Effector memory CD8-positive, alpha-beta T cell (primary cell): ENCODE measurements around the gene RNASET2.
"Not testable (repeated sequence)": the region's sequence is repeated elsewhere in the genome, so short reads cannot be mapped to it uniquely, and the experiment has no call there.

Experiments used
- ATAC-seq: fragments of 150-1000 bp; cut with Tn5 transposase; replicated peaks from 2 replicates; pipeline ENCODE4 v1.10.0; 2021; ENCODE audit warnings: mild to moderate bottlenecking, moderate library complexity
- DNase-seq, 3 experiments: peaks; one replicate each; pipeline ENCODE4 v3.0.0; 2021
- H3K27ac Mint-ChIP-seq, 2 donors: one replicate each; pipeline ENCODE4 v1.8.0; 2022; ENCODE audit warnings: mild to moderate bottlenecking in 2 of 2, mixed read lengths in 2 of 2, moderate library complexity in 2 of 2
- H3K27me3 Mint-ChIP-seq, 2 donors: one replicate each; pipeline ENCODE4 v1.8.0; 2022; ENCODE audit warnings: mixed read lengths in 2 of 2
- H3K36me3 Mint-ChIP-seq: one replicate; pipeline ENCODE4 v1.8.0; 2022; ENCODE audit warnings: mild to moderate bottlenecking, moderate library complexity, mixed read lengths; ENCODE audit not compliant: insufficient read depth
- H3K4me1 Mint-ChIP-seq, 2 donors: one replicate each; pipeline ENCODE4 v1.8.0; 2022; ENCODE audit warnings: low read depth in 2 of 2, mixed read lengths in 2 of 2
- H3K4me3 Mint-ChIP-seq, 2 donors: one replicate each; pipeline ENCODE4 v1.8.0; 2022; ENCODE audit warnings: mild to moderate bottlenecking in 2 of 2, mixed read lengths in 2 of 2, moderate library complexity in 2 of 2
- H3K9me3 Mint-ChIP-seq, 2 donors: one replicate each; pipeline ENCODE4 v1.8.0; 2022; ENCODE audit warnings: mixed read lengths in 2 of 2

Gene RNASET2

DNA sequence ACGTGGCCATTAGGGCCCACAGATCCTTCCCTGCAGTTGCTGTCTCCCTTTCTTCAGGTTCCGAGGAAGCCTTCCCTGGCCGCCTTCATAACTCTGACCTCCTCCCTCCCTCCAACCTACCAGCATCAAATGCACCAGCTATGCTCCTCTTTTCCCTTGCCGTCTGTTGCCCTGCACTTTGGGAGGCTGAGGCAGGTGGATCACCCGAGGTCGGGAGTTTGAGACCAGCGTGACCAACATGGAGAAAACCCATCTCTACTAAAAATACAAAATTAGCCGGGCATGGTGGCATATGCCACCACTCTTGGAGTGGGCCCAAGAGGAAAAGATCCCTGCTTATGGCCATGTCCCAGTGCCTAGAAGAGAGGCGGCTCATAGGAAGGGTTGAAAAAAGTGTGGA, 31.8 kb downstream of the RNASET2 start:
- ATAC-seq = no peak
- Mint-ChIP-seq H3K27me3 (no peaks in the 10 kb centered on the region), H3K36me3 (peaks cover 23% of the 10 kb centered on the region), H3K4me1 (peaks cover 0 to 1% of the 10 kb centered on the region in 2 donors), H3K27ac (peak overlapping the region in 1 of 2 donors; percentile 67), H3K4me3 (no peak overlapping the region), H3K9me3 (no peaks in the 10 kb centered on the region)
- no peak for DNase-seq

DNA sequence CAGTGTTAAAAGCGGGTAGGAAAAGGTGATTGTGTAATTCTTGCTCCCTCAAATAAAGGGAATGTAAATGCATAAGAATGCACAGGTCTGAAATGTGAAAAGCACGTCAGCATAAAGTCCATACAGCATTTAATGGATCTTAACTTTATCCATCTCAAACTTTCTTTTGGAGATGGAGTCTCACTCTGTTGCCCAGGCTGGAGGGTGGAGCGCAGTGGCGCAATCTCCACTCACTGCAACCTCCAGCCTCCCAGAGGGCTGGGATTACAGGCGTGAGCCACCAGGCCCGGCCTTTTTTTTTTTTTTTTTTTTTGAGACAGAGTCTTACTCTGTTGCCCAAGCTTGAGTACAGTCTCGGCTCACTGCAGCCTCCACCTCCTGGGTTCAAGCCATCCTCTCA, 33.4 kb downstream of the RNASET2 start:
- Mint-ChIP-seq H3K4me3 (no peak overlapping the region), H3K27ac (no peak overlapping the region), H3K9me3 (no peaks in the 10 kb centered on the region), H3K4me1 (peaks cover 0 to 1% of the 10 kb centered on the region in 2 donors), H3K27me3 (no peaks in the 10 kb centered on the region), H3K36me3 (peaks cover 11% of the 10 kb centered on the region)
- no peak for ATAC-seq
- no peak for DNase-seq

DNA sequence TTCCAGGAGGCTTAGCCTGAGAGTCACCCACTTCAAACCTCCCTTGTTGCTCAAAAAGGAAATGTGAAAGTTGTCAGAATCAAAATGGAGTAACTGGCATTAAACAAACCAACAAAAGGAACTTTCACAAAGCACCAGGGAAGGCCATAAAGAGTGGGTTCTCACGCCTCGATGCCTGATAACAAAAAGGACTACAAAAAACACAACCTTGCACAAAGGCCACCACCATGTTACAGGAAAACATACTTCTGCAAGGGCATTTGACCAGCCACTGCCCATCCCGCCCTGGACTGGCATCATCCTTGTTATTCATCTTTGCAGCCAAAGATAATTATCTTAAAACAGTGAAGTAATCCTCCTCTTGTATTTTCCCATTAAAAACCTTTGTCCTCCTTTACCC, 34.8 kb downstream of the RNASET2 start:
- no peak overlapping the region for H3K27ac Mint-ChIP-seq

GRCh38 chr6:166916824-166917223, 39.5 kb downstream of the RNASET2 start:
- no peak for ATAC-seq
- Mint-ChIP-seq H3K36me3 (peaks cover 5% of the 10 kb centered on the region), H3K9me3 (no peaks in the 10 kb centered on the region)

More for the DNA sequence above, 34.8 kb downstream of the RNASET2 start:
- no peak overlapping the region for H3K4me3 Mint-ChIP-seq
- no peak for DNase-seq
- peaks cover 3% of the 10 kb centered on the region for H3K36me3 Mint-ChIP-seq
- H3K4me1 Mint-ChIP-seq = peaks cover 0 to 1% of the 10 kb centered on the region in 2 donors
- no peaks in the 10 kb centered on the region for H3K9me3 Mint-ChIP-seq
- no peak for ATAC-seq
- H3K27me3 Mint-ChIP-seq = no peaks in the 10 kb centered on the region

GRCh38 chr6:166915484-166915883, 40.9 kb downstream of the RNASET2 start:
- DNase-seq, H3K4me1 Mint-ChIP-seq, H3K36me3 Mint-ChIP-seq: not testable (repeated sequence)

More at GRCh38 chr6:166916824-166917223, 39.5 kb downstream of the RNASET2 start:
- no peak for DNase-seq
- no peaks in the 10 kb centered on the region for H3K4me1 Mint-ChIP-seq
- H3K4me3 Mint-ChIP-seq = no peak overlapping the region
- H3K27me3 Mint-ChIP-seq = no peaks in the 10 kb centered on the region
- no peak overlapping the region for H3K27ac Mint-ChIP-seq

GRCh38 chr6:166914952-166915351, 41.4 kb downstream of the RNASET2 start:
- ATAC-seq, DNase-seq, H3K36me3 Mint-ChIP-seq, H3K27ac Mint-ChIP-seq, H3K4me3 Mint-ChIP-seq, H3K9me3 Mint-ChIP-seq, H3K27me3 Mint-ChIP-seq, H3K4me1 Mint-ChIP-seq: not testable (repeated sequence)

More at GRCh38 chr6:166915484-166915883, 40.9 kb downstream of the RNASET2 start:
- H3K4me3 Mint-ChIP-seq, H3K27ac Mint-ChIP-seq, H3K27me3 Mint-ChIP-seq, H3K9me3 Mint-ChIP-seq, ATAC-seq: not testable (repeated sequence)

DNA sequence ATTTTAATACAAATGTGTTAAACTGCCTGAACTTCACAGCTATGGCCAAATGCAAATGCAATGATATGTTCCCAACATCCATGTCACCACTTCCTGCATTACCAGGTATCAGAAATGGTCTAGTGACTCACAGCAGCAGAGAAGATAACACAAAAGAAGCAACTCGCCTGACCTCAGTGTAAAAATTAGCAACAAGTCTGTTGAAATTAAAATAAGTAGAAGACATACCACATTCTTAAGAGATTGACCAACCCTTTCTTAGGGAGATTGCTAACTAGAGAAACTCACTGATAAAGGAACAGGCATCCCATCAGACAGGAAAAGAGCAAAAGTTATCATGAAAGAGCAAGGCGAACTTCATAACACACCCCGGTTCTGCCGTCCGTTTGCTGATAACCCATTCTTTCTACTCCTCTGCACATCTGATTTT, 45.1 kb downstream of the RNASET2 start:
- Mint-ChIP-seq H3K27ac (no peak overlapping the region), H3K36me3 (peaks cover 3% of the 10 kb centered on the region), H3K27me3 (no peaks in the 10 kb centered on the region), H3K4me3 (no peak overlapping the region), H3K4me1 (peaks cover 11 to 18% of the 10 kb centered on the region in 2 donors), H3K9me3 (no peaks in the 10 kb centered on the region)
- no peak for ATAC-seq
- no peak for DNase-seq

GRCh38 chr6:166910601-166911000, 45.7 kb downstream of the RNASET2 start:
- Mint-ChIP-seq H3K27ac (no peak overlapping the region), H3K4me3 (no peak overlapping the region), H3K4me1 (peaks cover 12 to 18% of the 10 kb centered on the region in 2 donors), H3K36me3 (peaks cover 3% of the 10 kb centered on the region), H3K9me3 (no peaks in the 10 kb centered on the region), H3K27me3 (no peaks in the 10 kb centered on the region)
- DNase-seq (no peak), ATAC-seq (no peak)

GRCh38 chr6:166908811-166909210, 47.5 kb downstream of the RNASET2 start:
- Mint-ChIP-seq H3K36me3 (peaks cover 3% of the 10 kb centered on the region), H3K4me1 (peaks cover 12 to 18% of the 10 kb centered on the region in 2 donors), H3K4me3 (no peak overlapping the region), H3K9me3 (no peaks in the 10 kb centered on the region), H3K27me3 (no peaks in the 10 kb centered on the region), H3K27ac (no peak overlapping the region)
- DNase-seq (no peak), ATAC-seq (no peak)

DNA sequence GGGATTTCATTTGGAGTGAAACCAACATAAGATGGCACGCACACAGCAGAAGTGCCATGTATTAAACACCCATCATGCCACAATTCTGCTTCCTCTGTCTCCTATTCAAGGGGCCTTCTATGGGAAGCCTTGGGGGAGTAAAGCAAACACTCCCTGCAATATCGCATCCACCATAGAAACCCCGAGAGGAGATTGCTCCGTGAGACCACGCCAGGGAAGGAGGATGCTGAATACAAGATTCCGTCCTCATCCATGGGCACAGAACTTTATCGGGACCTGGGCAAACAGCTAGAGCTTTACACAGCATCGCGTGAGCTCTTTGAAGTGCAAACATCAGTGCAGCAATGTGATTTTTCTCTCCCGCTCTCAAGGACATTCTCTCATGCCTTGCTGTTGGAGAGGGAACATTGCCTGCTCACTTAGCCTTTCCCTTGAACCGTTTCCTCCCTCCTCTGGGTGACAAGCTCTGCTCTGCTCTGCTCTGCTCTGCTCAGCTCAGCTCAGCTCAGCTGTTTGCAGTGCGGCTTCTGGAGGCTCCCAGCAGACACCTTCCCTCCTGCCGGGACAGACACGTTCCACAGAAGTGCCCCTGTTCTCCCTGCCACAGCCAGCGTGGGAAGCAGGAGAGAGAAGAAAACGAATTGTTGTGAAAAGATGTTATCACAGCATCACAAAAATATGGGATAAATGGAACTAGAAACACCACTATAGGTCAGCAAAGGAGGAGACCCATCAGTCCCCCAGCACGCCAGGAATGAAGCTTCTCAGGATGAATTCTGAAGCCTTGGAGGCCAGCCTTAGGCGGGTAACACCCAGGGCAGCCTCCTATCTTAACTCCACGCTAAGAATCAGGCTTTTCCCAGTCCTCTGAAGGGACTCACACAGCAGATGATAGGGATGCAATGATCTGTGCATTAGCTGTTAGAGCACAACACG, 48.2 kb downstream of the RNASET2 start:
- Mint-ChIP-seq H3K36me3 (peaks cover 3% of the 10 kb centered on the region), H3K4me3 (no peak overlapping the region), H3K9me3 (no peaks in the 10 kb centered on the region), H3K27me3 (no peaks in the 10 kb centered on the region), H3K27ac (peak overlapping the region in 1 of 2 donors; percentile 86), H3K4me1 (peaks cover 12 to 18% of the 10 kb centered on the region in 2 donors)
- no peak for DNase-seq
- ATAC-seq = no peak

DNA sequence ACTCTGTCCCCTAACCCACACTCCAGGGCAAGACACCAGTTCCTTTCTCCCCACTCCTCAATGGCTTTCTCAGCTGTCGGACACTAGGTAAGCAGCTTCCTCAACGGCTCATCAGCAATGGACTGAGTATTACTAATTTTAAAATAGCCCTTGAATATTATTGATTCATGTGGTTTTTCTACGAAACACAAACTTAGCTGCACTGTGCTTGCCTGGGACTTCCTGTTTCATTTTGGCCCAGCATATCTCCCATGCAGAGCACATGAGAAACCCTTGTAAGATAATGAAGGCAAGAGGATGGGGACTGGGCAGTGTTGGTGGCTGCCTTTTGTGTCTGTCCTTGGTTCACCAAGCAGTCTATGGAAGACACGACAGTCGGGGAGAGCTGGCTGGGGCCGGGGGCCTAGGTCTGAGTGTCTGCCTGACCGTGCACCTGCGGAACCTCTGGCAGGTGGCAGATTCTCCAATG, 48.9 kb downstream of the RNASET2 start:
- H3K27ac Mint-ChIP-seq = peak overlapping the region; percentile 58 to 86
- peaks cover 12 to 18% of the 10 kb centered on the region in 2 donors for H3K4me1 Mint-ChIP-seq
- no peaks in the 10 kb centered on the region for H3K27me3 Mint-ChIP-seq
- ATAC-seq (peak; percentile 53), DNase-seq (no peak)
- H3K36me3 Mint-ChIP-seq = peaks cover 3% of the 10 kb centered on the region
- peak overlapping the region; percentile 39 to 46 for H3K4me3 Mint-ChIP-seq
- no peaks in the 10 kb centered on the region for H3K9me3 Mint-ChIP-seq

DNA sequence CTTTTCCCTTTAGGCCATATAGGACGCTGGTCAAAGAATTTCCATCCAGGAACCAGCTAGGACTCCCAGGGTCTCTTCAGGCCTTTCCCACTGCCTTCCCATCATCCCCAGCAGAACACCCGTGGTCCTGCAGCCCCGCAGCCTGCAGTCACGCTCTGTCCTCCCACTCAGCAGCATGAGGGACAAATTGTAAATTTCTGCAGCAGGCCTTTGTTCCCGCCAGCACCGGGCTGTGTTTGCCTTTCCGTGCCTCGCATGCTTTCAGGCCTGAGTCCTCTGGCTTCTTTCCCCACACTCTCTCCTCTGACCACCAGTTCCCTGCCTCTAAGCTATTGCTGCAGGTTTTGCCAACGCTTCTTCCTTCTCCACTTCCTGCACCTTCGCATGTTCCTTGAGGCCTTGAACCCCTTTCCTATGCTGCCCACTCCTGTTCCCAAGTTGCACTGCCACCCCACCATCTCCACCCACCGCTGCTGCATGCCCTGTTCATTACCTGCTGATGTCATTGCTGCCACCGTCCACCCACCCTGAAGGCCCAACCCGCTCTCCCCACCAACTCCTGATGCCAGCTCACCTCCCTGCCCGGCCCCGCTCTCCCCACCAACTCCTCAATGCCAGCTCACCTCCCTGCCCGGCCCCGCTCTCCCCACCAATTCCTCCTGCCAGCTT, 49.8 kb downstream of the RNASET2 start:
- ATAC-seq (no peak), DNase-seq (no peak)
- H3K27ac Mint-ChIP-seq = peak overlapping the region in 1 of 2 donors; percentile 58
- no peaks in the 10 kb centered on the region for H3K36me3 Mint-ChIP-seq
- H3K27me3 Mint-ChIP-seq = no peaks in the 10 kb centered on the region
- peaks cover 12 to 17% of the 10 kb centered on the region in 2 donors for H3K4me1 Mint-ChIP-seq
- H3K9me3 Mint-ChIP-seq = no peaks in the 10 kb centered on the region
- H3K4me3 Mint-ChIP-seq = no peak overlapping the region

- peaks cover 0 to 8% of the 10 kb centered on the region in 2 donors for H3K9me3 Mint-ChIP-seq
- H3K4me1 Mint-ChIP-seq = peaks cover 12 to 13% of the 10 kb centered on the region in 2 donors
- ATAC-seq = no peak
- no peaks in the 10 kb centered on the region for H3K27me3 Mint-ChIP-seq
- no peak for DNase-seq
- H3K4me3 Mint-ChIP-seq = no peak overlapping the region
- no peaks in the 10 kb centered on the region for H3K36me3 Mint-ChIP-seq
- no peak overlapping the region for H3K27ac Mint-ChIP-seq
Observed at GRCh38 chr6:166905505-166906134, 50.7 kb downstream of the RNASET2 start.
